Ectodermal cell (in vitro differentiated cells): ENCODE measurements around the gene CACNG5.

Source experiments
- H3K27ac ChIP-seq: 2 replicates; pipeline ENCODE4 v1.7.0; 2013; ENCODE audit warnings: mild to moderate bottlenecking, low read depth, low read length; ENCODE audit not compliant: insufficient read depth, poor library complexity, severe bottlenecking
- H3K27me3 ChIP-seq: 2 replicates; pipeline ENCODE4 v1.7.0; 2013; ENCODE audit warnings: mild to moderate bottlenecking, low read length; ENCODE audit not compliant: insufficient read depth, control insufficient read depth, poor library complexity, severe bottlenecking
- H3K36me3 ChIP-seq: one replicate; pipeline ENCODE4 v1.7.0; 2013; ENCODE audit warnings: low read length; ENCODE audit not compliant: control insufficient read depth, insufficient read depth
- H3K4me1 ChIP-seq: one replicate; pipeline ENCODE4 v1.7.0; 2013; ENCODE audit warnings: low read length; ENCODE audit not compliant: control insufficient read depth, insufficient read depth
- H3K4me3 ChIP-seq: 2 replicates; pipeline ENCODE4 v1.7.0; 2013; ENCODE audit warnings: low read depth, low read length, control low read depth; ENCODE audit not compliant: insufficient read depth
- H3K9me3 ChIP-seq: 2 replicates; pipeline ENCODE4 v1.7.0; 2013; ENCODE audit warnings: mild to moderate bottlenecking, low read length, moderate library complexity; ENCODE audit not compliant: control insufficient read depth
- WGBS, 2 experiments: methylation state at CpG; one replicate each; pipeline ENCODE4 v1.1.7; 2013; ENCODE audit warnings: missing lambda C conversion rate in 2 of 2; 5-methylcytosine and 5-hydroxymethylcytosine counted together

Gene CACNG5

DNA sequence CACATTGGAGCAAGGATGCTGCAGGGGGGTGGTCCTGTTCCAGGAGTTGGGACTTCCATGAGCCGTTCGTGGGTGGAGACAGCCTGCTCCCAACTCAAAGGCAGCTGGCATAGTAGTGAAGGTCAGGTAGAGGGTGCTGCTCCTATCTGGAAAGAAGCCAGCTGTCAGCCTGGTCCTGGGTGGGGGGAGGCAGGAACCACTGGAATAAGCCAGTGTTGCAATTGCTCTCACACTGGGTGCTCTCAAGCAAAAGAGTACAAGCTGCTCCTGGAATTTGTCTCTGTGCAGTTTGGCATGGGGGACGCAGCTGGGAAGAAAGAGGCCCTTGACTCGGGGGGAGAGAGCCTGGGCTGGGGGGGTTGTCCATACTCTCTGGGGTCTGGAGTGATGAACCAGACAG lies 8.7 kb downstream of the CACNG5 start:
- WGBS, 2 experiments: 86 to 97% methylated on average over 4 of the region's 4 CpGs
- Histone ChIP-seq H3K36me3 (no peaks in the 10 kb centered on the region), H3K4me1 (no peaks in the 10 kb centered on the region), H3K27ac (no peak overlapping the region), H3K4me3 (no peak overlapping the region), H3K9me3 (no peaks in the 10 kb centered on the region), H3K27me3 (no peaks in the 10 kb centered on the region)

DNA sequence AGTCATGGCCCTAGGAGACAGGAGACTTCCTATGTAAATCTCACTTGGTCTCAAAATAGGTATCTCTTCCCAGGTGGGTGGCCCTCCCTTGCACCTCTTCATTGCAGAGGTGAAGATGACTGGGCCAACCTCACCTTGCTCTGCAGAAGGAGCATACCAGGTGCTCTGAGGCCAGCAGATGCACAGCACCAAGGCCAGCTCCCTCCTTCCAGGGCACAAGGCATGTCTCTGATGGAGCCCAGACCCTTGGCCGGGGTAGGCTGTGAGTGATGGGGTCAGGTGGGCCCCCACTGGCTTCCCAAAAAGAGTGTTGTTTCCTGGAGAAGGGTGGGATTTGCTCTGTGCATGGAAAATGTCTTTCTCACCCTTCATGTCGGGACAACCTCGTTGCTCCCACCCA lies 12.8 kb downstream of the CACNG5 start:
- no peaks in the 10 kb centered on the region for H3K9me3 ChIP-seq

DNA sequence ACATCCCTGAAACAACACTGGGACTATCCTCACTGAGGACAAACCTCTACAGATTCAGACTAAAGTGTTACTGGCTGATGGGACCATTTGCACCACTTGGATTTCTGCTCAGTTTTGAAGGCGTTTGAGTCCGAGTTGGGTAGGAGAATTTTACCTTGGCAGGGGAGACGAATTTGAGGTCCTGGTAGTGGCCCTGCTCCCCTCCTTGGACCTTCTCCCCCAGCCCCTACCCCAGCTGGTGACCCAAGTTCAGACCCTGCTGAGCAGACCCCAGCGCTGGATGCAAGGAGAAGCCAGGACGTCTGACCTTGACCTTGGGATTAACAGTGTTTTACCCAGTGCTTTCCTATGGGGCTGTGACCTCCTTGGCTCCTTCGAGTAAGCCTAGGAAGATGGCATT lies 13.6 kb downstream of the CACNG5 start:
- H3K4me3 ChIP-seq: no peak overlapping the region
- no peak overlapping the region for H3K27ac ChIP-seq
- 90 to 92% methylated on average over 6 of the region's 6 CpGs for WGBS, 2 experiments

More for the DNA sequence above, 12.8 kb downstream of the CACNG5 start:
- 79 to 82% methylated on average over 3 of the region's 3 CpGs for WGBS, 2 experiments
- H3K4me1 ChIP-seq: no peaks in the 10 kb centered on the region
- no peaks in the 10 kb centered on the region for H3K36me3 ChIP-seq
- no peak overlapping the region for H3K27ac ChIP-seq
- H3K27me3 ChIP-seq: no peaks in the 10 kb centered on the region
- no peak overlapping the region for H3K4me3 ChIP-seq

DNA sequence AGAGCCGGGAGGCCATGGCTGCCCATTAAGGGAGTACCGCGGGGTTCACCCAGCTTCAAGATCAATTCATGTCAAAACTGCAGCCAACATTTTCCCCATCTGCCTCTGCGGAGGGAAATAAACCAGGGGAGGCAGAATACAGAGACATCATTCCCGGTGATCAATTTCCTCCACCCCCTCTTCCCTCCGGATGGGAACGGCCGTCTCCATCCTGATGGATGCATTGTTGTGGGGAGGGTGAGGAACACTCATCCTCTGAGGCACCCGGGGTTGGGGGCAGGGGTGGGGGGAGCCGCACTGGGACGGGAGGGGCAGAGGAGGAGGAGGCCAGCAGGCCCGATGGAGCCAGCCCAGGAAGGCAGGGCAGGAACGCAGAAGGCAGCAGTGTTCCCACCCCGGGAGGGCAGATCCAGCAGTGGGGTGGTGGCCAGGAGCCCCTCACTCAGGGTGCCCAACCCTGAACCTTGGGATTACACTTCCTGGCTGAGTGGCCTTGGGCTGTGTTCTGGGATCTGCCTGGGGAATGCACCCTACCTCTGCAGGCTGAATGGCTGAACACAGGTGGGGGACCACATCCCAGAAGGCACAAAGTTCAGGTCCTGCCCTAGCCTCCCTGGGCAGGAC lies 14.2 kb downstream of the CACNG5 start:
- H3K27ac ChIP-seq: no peak overlapping the region
- WGBS, 2 experiments: 89 to 91% methylated on average over 13 to 14 of the region's 14 CpGs
- H3K27me3 ChIP-seq: no peaks in the 10 kb centered on the region

More for the DNA sequence above, 13.6 kb downstream of the CACNG5 start:
- no peaks in the 10 kb centered on the region for H3K4me1 ChIP-seq
- H3K36me3 ChIP-seq: no peaks in the 10 kb centered on the region
- H3K9me3 ChIP-seq: no peaks in the 10 kb centered on the region
- H3K27me3 ChIP-seq: no peaks in the 10 kb centered on the region

DNA sequence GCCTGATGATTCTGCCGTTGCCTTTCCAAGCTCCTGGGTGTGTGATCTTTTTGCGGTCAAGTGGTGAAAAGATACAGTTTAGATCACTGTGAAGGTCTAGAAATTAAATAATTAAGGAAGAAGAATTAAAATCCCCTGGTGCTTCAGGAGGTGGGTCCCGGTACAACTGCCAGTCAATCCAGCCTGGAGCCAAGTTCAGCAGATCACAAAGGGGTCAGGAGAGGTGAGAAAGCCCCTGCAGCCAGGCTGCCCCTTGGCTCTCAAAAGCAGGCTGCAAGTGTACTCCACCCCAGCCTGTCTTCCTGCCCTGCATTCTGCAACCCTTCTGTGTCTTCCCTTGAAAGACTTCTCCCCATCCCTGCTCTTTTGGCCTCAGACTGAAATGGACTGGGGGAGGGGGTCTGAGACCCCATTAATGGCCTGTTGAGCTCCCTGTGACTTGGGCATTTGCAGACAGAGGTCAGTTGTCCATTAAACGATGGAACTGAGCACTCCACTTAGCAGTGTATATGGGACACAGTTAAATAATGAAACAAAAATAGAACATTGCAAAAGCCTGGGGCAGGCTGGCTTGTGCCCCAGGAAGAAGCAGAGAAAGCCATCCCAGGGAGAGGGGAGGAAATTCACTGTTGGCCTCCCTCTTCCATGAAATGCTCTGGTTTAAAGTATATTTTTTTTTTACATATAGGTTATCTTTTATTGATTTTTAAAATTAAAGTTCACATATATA lies 15.1 kb downstream of the CACNG5 start:
- no peaks in the 10 kb centered on the region for H3K36me3 ChIP-seq
- H3K27me3 ChIP-seq: no peaks in the 10 kb centered on the region
- no peak overlapping the region for H3K27ac ChIP-seq
- no peak overlapping the region for H3K4me3 ChIP-seq
- WGBS, 2 experiments: 89 to 90% methylated on average over 4 of the region's 4 CpGs
- no peaks in the 10 kb centered on the region for H3K9me3 ChIP-seq
- no peaks in the 10 kb centered on the region for H3K4me1 ChIP-seq

More for the DNA sequence above, 14.2 kb downstream of the CACNG5 start:
- Histone ChIP-seq H3K36me3 (no peaks in the 10 kb centered on the region), H3K4me1 (no peaks in the 10 kb centered on the region), H3K9me3 (no peaks in the 10 kb centered on the region), H3K4me3 (no peak overlapping the region)

DNA sequence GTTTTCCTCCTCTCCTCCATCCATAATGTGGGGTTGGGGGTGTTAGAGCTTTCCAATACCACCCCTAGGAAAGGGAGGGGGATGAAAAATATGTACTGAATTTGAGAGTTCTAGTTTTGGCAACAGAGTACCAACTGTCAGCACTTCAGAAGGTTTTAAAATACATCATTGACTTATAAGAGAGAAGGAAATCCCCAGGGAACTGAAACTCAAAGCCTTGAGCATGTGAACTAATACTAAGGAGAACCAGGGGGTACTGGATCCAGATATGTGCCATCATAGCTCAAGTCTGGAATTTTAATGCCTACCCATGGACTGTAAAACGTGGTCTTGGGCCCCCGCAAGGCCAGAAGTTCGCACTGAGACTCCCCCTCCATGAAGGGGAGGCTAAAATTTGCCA lies 15.8 kb downstream of the CACNG5 start:
- H3K27me3 ChIP-seq: no peaks in the 10 kb centered on the region
- no peaks in the 10 kb centered on the region for H3K4me1 ChIP-seq
- WGBS, 2 experiments: 81 to 86% methylated on average over 3 of the region's 3 CpGs
- H3K36me3 ChIP-seq: no peaks in the 10 kb centered on the region
- no peak overlapping the region for H3K27ac ChIP-seq
- H3K4me3 ChIP-seq: no peak overlapping the region
- H3K9me3 ChIP-seq: no peaks in the 10 kb centered on the region

DNA sequence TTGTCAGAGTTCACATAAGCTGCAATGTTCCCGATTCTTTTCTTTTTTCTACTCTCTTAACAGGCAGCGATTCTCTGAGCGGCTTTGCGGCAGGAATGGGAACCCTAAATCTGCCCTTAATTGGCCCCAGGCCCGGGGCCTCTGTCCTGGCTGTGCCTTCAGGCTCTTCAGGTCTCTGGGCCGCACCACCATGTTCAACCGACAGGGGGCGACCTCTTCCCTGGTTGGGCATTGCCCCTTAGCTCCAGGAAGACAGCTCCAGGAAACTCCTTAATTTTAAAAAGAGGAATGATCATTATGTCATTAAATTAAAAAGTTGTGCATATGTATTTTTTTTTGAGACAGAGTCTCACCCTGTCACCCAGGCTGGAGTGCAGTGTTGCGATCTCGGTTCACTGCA lies 20.3 kb downstream of the CACNG5 start:
- no peak overlapping the region for H3K27ac ChIP-seq
- WGBS, 2 experiments: 83 to 84% methylated on average over 10 of the region's 10 CpGs
- H3K4me1 ChIP-seq: no peaks in the 10 kb centered on the region
- no peaks in the 10 kb centered on the region for H3K27me3 ChIP-seq
- no peaks in the 10 kb centered on the region for H3K9me3 ChIP-seq
- no peak overlapping the region for H3K4me3 ChIP-seq
- no peaks in the 10 kb centered on the region for H3K36me3 ChIP-seq

DNA sequence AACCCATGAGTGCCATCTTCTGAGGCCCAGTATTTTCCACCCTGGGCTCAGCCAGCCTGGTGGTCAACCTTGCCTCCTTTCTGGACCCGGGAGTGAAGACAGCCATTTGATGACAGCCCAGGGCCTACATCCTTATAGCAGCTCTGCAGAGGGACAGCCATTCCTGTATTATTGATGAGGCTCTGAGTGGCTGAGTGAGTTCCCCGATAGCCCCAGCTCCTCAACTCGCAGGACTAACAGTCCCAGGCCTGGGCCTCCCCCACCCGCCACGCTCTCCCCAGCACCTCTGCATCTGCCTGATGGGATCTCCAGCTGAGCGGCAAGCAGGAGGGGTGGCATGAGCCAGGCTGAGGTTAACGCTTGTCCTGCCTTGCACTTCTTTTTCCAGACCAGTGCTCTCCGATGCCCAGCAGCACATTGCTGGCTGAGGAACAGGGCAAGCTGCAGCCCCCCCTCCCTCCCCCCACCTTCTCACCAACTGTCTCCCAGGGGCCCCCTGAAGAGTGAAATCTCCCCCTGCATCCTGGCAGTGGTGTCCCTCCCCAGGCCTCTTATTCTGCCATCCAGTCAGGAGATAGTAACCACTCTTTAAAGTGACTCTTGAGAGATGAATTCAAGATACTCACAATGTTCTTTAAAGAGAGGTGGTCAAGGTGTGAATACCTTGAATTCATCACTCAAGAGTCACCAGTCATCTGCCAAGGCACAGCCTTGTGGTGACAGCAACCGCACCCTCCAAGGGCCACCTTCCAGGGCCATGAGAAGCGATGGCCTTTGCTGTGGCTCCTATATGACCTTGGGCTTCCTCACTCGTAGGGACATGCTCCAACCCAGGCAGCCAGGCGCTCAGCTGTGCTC lies 23.5 kb downstream of the CACNG5 start:
- Histone ChIP-seq H3K27ac (no peak overlapping the region), H3K4me1 (no peaks in the 10 kb centered on the region), H3K36me3 (no peaks in the 10 kb centered on the region), H3K4me3 (no peak overlapping the region), H3K9me3 (no peaks in the 10 kb centered on the region), H3K27me3 (no peaks in the 10 kb centered on the region)
- 92 to 93% methylated on average over 12 of the region's 12 CpGs for WGBS, 2 experiments

DNA sequence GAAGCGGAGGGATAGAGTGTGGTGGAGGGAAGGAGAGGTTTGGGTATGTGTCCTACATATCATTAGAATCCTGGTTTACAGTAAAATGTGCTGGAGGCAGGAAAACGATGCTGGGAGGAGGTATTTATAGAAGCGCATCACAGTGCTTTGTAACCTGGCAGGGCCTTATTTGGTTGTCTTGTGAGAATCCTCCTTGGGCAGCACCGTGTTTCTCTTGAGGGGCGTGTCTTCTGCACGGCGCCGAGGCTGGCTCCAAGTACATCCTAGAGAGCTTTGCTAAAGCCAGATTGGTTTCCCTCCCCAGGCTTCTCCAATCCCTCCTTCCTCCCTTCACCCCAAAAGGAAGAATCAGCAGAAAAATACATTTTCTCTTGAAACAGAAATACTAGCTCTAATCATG lies 24.4 kb downstream of the CACNG5 start:
- Histone ChIP-seq H3K36me3 (no peaks in the 10 kb centered on the region), H3K4me1 (no peaks in the 10 kb centered on the region), H3K27ac (no peak overlapping the region), H3K9me3 (no peaks in the 10 kb centered on the region), H3K27me3 (no peaks in the 10 kb centered on the region), H3K4me3 (no peak overlapping the region)
- WGBS, 2 experiments: 82 to 86% methylated on average over 8 of the region's 8 CpGs

DNA sequence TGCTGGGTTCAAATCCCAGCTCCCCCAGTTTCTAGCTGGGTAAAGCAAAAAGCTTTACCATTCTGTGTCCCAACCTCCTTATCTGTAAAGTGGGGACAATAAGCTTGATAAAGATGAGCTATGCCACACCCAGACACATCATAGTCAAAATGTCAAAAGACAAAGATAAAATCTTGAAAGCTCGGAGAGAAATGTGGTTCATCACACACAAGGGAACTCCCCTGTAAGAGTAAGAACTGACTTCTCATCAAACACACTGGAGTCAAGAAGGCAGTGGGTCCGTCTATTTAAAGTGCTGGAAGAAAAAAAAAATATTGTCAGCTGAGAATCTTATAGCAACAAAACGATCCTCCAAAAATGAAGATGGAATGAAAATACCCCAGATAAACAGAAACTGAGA lies 25.3 kb downstream of the CACNG5 start:
- Histone ChIP-seq H3K9me3 (no peaks in the 10 kb centered on the region), H3K4me3 (no peak overlapping the region), H3K36me3 (no peaks in the 10 kb centered on the region), H3K27me3 (no peaks in the 10 kb centered on the region), H3K27ac (no peak overlapping the region), H3K4me1 (no peaks in the 10 kb centered on the region)
- WGBS, 2 experiments: 94 to 95% methylated on average over 2 to 3 of the region's 3 CpGs
